GM19455 (cell line): ENCODE results near the gene HMGCL.
"Not testable (repeated sequence)": the region's sequence is repeated elsewhere in the genome, so short reads cannot be mapped to it uniquely, and the experiment has no call there.

Experiments used
- ATAC-seq: cut with Tn5 transposase; IDR thresholded peaks from one replicate; pipeline ENCODE4 v1.9.1; 2021; ENCODE audit not compliant: unreplicated experiment

HMGCL gene

DNA sequence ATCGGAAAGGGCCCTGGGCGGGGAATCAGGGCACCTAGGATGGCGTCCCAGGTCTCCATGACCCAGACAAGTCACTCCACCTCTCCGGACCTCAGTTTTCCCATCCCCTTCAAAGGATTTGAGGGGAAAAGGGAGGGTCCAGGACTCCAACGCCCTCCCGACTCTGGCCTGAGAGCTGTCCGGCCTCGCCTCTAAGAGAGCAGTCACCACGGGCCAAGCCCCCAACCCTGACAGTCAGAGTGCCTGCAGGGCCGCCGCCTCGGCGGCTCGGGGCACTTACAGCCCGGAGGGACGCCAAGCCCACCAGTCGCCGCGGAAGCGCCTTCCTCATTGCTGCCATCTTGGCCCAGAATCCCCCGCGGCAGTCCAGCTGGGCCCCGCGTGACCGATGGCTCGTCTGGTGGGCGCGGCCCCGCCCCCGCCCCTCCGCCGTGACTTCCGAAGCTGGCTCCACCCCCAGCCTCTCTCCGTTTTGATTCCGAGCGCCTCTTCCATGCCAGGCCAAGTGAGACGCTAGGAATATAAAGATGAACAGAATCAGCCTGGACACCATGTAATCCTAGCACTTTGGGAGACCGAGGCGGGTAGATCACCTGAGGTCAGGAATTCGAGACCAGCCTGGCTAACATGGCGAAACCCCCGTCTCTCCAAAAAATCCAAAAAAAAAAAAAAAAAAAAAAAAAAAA, at the start of gene HMGCL:
Gene HMGCL, minus strand, starts transcription at position 354 of the 686 bp plus-strand sequence. Its CDS starts 14 bp downstream, at position 340.
- ATAC-seq: peak; percentile 65

- no peak for ATAC-seq
These were observed 47.2 kb upstream of the HMGCL start for GRCh38 chr1:23872421-23872820.

DNA sequence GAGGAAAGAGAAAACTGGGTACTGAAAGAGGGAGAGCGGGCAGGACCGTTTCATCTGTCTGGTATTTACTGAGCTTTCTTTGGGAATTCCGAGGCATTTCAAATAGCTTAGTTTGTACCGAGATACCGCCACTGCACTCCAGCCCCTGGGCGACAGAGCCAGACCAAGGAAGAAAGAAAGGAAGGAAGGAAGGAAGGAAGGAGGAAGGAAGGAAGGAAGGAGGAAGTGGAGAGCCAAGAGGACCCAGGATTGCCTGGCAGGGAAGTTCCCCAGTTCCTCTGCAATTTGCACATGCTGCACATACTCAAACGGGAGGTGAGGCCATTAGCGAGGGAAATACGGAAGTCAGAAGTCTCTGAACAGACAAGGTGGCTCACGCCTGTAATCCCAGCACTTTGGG, 43.8 kb upstream of the HMGCL start:
- ATAC-seq: no peak

DNA sequence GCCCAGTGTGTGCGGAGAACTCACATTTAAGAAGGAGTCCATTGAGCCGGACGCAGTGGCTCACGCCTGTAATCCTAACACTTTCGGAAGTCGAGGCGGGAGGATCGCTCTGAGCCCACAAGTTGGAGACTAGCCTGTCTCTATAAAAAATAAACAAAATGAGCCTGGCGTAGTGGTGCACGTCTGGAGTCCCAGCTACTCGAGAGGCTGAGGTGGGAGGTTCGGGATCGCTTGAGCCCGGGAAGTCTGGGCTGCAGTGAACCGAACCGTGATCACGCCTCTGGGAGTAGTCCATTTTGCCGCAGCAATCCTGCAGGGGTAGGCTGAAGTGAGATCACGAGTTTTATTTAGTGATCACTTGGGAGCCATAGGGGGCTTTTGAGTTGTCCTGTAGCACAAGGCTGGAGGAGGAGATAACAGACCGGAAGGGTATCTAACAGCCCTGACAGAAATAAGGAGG, 43.4 kb upstream of the HMGCL start:
- no peak for ATAC-seq

GRCh38 chr1:23867895-23868556, 42.8 kb upstream of the HMGCL start, which contains the start of gene FUCA1:
TSS of gene FUCA1 (minus strand) at chr1:23868290. CDS start at chr1:23868286, 4 bp downstream.
- ATAC-seq: peak; percentile 85

DNA sequence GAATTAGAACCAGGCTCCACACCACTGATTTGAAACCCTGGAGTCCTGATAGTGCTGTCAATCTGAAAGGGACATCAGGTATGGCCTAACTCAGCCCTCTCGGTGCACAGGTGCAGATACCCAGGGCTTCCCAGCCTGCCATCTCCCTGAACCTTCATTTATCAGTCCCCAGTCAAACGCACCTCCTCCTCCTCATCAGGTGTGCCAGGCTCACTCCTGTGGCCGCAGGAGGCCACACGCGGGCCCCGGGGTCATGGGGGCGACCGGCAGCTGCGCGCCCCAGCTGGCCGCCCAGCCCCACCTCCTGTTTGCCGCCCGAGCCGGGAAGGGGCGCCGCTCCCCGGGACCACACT, 42.3 kb upstream of the HMGCL start:
- peak; percentile 24 for ATAC-seq

DNA sequence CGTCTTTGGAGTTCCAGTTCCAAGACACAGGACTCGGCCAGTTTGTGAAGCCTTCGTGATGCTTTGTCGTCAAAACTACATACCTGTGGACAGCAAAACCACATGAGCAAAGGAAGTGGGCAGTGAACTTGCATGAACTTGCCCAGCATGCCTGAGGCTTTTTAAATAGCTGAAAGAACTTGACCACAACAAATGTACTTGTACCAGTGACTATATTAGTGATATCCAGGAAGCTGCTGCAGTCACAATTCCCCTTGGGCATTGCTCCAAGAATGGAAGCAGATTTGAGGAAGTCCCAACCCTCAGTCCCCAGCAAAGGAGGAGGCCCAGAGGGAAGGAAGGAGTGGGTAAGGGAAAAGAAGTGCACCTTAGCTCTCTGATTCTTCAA, 40.3 kb upstream of the HMGCL start:
- ATAC-seq: no peak

DNA sequence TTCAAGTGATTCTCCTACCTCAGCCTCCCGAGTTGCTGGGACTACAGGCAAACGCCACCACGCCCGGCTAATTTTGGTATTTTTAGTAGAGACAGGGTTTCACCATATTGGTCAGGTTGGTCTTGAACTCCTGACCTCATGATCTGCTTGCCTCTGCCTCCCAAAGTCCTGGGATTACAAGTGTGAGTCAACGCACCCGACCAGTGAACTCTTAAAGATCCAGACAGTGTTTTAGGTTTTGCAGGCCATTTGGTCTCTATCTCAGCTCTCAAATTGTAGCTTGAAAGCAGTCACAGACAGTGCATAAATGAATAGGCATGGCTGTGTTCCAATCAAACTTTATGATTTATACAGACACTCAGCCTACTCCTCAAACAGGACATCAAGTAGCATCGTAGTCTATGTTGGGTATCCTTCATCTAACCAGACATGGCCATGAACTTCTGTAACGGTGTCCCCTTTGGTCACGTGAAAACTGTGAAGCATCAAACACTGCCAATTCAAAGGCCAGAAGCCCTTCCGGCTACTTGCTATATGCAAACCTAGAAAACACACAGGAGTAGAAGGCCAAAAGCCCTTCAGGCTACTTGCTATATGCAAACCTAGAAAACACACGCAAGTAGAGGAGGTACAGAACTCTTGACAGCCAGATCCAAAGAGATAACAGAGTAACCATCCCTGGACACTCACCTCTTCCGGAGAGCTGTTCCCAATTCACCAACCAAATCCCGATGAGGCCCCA, 39.7 kb upstream of the HMGCL start:
- no peak for ATAC-seq

DNA sequence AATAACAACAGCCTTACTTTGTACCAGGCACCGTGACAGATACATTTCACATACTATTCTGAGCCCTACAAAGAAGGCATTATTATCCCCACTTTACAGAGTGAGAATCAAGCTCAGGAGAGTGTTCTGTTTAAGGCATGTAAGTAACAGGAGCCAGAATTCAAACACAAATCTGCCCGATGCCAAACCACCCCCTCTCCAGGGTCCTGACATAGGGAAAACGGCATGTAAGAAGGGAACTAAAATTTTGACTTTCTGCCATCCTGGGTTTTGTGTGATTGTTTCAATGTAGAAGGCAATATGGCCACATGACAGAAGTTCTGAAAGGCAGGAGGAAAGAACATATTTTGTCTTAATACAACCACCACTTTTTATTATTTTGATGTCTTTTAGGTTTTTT, 37.4 kb upstream of the HMGCL start:
- no peak for ATAC-seq

- ATAC-seq: no peak
These were observed 29.3 kb upstream of the HMGCL start for GRCh38 chr1:23854568-23854967.

GRCh38 chr1:23853124-23853523, 27.9 kb upstream of the HMGCL start:
- ATAC-seq: not testable (repeated sequence)

- not testable (repeated sequence) for ATAC-seq
These were observed 26.2 kb upstream of the HMGCL start for GRCh38 chr1:23851406-23851805.

- ATAC-seq: no peak
These were observed 23.7 kb upstream of the HMGCL start for GRCh38 chr1:23848673-23849616.

GRCh38 chr1:23847482-23848095, 22.4 kb upstream of the HMGCL start:
- not testable (repeated sequence) for ATAC-seq

- ATAC-seq: no peak
These were observed 19.9 kb upstream of the HMGCL start for GRCh38 chr1:23845163-23845562.

DNA sequence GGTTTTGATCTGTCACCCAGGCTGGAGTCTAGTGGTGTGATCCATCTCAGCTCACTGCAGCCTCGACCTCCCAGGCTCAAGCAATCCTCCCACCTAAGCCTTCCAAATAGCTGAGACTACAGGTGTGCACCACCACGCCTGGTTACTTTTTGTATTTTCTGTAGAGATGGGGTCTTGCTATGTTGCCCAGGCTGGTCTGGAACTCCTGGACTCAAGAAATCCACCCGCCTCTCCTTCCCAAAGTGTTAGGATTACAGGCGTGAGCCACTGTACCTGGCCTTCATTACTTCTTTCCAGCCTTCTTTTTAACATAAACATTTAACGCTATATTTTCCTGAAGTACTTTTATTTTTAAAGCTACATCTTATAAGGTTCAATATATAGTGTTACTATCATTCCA, 18.4 kb upstream of the HMGCL start:
- ATAC-seq: no peak

DNA sequence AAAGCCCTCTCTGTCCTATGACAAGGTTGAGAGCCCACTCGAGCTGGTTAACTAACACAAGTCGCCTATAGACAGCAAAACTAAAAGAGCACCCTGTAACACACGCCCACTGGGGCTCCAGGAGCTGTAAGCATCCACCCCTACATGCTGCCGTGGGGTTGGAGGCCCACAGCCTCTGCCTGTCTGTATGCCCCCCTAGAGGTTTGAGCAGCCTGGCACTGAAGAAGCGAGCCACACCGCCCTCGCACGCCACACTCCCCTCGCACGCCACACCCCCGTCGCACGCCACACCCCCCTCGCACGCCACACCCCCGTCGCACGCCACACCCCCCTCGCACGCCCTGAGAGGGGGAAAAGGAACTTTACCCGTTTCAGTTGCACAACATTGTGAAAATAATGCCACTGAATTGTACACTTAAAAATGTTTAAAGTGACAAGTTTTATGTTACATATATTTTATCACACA, 13.2 kb upstream of the HMGCL start:
- ATAC-seq: peak; percentile 63

DNA sequence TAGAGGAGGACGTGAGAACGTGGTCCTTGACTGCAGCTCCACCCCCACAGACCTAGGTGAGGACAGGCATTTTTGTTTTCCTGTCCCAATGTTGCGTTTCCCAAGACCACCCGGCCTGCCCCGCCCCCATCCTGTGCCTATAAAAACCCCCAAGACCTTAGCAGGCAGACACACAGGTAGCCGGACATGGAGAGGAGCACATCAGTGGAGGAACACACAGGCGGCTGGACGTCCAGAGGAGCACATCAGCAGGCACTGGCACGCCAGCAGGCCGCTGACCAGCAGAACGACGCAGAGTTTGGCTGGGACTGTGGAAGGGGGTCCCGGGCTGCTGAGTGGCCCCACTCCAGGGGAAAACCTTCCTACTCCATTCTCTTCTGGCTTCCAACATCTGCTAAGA, 12.7 kb upstream of the HMGCL start:
- no peak for ATAC-seq

GRCh38 chr1:23836037-23836436, 10.8 kb upstream of the HMGCL start:
- ATAC-seq: no peak

DNA sequence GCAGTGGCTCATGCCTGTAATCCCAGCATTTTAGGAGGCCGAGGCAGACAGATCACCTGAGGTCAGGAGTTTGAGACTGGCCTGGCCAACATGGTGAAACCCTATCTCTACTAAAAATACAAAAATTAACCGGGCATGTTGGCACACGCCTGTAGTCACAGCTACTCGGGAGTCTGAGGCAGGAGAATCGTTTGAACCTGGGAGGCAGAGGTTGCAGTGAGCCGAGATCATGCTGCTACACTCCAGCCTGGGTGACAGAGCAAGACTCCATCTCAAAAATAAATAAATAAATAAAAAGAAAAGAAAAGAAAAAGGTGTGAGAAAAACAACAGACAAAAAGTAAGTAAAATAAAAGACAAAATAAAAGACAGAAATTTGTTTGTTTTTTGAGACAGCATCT, 8.9 kb upstream of the HMGCL start:
- ATAC-seq: not testable (repeated sequence)
